HG03575 (cell line): ENCODE measurements around the gene GRIP1.

Experiments
- ATAC-seq: cut with Tn5 transposase; IDR thresholded peaks from one replicate; pipeline ENCODE4 v1.9.1; 2021; ENCODE audit not compliant: unreplicated experiment, insufficient number of reproducible peaks, low FRiP score; ENCODE audit errors: extremely low read depth

Gene GRIP1

GRCh38 chr12:66694666-66695613 is 16.1 kb upstream of the GRIP1 start:
- no peak for ATAC-seq

- peak; percentile 86 for ATAC-seq
Measured at GRCh38 chr12:66693901-66694513, 15.1 kb upstream of the GRIP1 start.

- no peak for ATAC-seq
Measured at GRCh38 chr12:66692986-66693385, 14.1 kb upstream of the GRIP1 start.

DNA sequence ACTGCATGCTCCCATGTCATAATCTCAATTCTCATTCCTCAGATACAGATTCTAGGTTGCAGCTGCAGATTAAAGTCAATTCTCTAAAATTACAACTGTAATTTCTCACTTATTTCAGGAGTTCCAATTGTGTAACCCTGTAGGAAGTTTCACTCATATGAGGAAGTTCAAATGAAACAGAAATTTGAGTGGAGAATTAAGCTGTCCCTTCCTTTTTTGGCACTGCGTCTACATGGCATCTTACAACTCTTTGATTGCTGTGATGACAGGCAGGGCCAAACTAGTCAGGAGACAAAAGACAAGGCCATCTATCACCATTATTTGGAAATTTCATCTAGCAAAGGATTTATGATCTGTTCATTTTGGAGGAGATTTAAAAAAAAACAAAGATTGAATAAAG is 13.3 kb upstream of the GRIP1 start:
- ATAC-seq, result no peak

DNA sequence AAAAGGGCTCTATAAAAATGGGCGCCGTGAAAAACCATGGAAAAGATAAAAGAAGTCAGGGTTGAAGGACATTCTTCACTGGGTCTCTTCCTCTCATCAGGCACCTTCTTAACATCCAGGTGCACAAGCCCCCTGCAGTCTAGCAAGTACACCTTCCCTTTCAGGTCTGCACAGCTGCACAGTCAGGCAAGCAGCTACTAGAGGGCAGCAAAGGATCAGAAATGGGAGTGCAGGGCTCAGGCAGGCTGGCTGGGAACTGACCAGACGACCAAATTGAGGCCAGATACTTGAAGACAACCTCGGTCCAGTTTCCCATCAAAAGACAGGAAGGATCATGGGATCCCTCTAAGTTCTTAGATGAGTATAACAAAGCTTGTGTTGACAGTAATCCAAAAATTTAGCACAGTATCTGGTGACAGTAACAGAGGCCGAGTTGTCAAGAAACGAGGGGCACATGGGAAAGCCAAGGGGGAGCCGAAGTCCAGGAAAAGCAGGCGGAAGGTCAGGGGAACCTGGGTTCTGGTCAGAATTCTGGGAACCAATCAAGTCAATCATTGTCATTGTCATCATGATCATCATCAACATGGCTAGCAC is 10.1 kb upstream of the GRIP1 start:
- ATAC-seq, result no peak

DNA sequence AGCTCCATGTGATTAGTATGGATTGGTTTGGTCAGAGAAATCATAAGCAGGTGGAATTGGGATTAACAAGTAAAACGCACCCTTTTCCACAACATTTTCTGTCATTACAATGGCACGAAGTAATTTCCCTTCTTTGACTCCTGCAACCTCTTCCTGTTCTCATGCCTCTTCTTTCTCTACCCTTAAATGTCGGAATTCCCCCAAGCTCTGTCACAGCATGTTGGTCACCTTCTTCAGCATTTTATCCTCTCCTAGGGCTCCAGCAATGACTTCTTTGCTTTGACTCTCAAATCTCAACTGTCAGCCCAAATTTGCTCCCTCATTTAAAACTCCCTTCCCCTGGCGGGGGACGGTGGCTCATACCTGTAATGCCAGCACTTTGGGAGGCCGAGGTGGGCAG is 5.3 kb upstream of the GRIP1 start:
- no peak for ATAC-seq

GRCh38 chr12:66683822-66684221 is 4.9 kb upstream of the GRIP1 start:
- no peak for ATAC-seq

GRCh38 chr12:66683073-66683472 is 4.2 kb upstream of the GRIP1 start:
- ATAC-seq, result no peak

DNA sequence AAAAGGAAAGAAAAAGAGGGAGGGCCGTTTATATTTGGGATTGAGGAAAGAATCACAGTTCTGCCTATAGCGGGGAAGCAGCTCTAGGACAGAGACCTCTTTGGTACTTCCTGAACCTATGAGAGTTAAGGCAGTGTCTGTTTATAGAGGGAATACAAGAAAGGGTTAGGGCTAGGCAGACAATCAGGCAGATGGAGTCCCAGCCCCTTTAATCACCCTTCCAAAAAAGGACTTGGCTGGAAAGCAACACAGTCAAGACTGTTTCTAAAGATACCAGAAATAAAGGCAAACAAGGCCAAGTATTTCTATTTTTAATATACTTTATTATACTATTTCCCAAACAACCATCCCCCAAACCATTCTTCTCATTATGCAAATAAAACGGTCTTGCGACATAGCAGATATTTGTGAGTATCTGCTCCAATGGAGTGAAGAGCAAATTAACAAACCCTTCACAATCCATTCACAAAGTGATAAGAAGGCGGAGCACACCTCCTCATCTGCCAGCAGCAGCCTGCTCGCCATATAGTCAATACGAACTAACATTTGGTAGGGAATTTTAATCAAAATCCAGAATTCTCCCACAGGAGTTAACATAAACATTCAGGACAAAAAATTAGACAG is 697 bp upstream of the GRIP1 start:
- no peak for ATAC-seq

- no peak for ATAC-seq
Measured at GRCh38 chr12:66676241-66676640, 2.6 kb downstream of the GRIP1 start.

DNA sequence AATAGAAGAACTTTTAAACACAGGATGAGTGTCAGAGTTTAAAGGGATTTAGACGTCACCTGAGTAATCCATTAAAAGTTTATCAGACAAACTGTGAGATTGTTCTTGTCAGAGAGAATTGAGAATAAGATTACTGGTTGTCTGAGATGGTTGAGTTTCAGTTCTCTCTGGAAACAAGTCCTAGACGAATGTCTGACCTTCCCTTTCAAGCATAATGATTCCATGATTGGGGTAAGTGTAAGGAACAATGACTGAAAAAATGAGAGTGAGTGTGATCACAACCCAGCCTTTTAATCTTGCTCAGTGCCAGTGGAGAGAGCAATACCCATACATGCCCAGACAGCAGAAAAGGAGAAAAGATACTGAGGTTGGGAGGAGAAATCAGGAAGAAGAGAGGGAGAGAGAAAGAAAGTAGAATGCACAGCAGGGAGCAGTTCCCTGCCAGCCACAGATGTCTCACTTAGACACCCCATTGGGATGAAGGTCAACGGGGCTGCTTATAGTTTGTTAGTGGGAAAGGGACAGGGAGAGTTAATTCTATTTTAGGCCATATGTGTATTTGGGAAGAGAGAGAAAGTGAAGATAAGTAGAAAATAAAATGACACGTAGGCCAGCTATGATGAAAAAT is 4.3 kb downstream of the GRIP1 start:
- ATAC-seq, result no peak

- no peak for ATAC-seq
Measured at GRCh38 chr12:66669541-66669940, 9.3 kb downstream of the GRIP1 start.

GRCh38 chr12:66668311-66668710 is 10.6 kb downstream of the GRIP1 start:
- ATAC-seq, result no peak

DNA sequence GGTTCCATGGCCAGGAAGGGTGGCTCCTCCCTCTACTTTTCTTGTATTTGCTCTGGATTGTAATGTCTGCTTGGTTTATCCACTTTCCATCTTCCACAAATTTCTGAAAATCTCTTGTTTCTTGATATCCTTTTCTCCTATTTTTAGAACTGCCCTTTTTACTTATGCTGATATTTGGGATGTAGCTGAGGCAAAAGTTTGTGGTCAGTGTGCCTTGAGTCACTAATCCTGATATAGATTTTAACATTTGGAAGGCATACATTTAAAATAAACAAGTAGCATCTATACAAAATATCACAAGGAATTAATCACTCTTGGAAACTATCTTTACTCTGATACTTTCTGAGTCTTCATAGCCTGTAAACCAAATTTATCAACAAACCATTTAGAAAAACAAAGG is 11.0 kb downstream of the GRIP1 start:
- ATAC-seq, result no peak

- ATAC-seq, result no peak
Measured at GRCh38 chr12:66666481-66666880, 12.4 kb downstream of the GRIP1 start.

- ATAC-seq, result no peak
Measured at GRCh38 chr12:66665435-66665985, 13.4 kb downstream of the GRIP1 start.

DNA sequence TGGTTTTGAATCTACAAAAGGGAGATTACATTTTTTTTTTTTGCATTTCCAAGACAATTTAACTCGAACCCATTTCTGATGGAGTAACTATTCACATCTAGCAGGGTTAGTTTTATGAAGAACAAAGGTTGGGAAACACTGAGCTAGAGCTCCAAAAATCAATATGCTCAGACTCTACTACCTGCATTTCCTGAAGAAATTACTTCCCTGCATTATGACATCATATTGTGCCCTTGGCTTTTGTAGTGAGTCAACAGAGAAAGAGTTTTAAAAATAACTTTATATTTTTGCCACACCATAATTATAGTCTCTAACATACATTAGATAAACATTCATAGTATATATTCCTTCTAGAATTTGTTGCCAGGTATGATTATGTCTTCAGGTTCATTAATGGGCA is 14.8 kb downstream of the GRIP1 start:
- ATAC-seq, result no peak

- no peak for ATAC-seq
Measured at GRCh38 chr12:66663611-66664010, 15.3 kb downstream of the GRIP1 start.

DNA sequence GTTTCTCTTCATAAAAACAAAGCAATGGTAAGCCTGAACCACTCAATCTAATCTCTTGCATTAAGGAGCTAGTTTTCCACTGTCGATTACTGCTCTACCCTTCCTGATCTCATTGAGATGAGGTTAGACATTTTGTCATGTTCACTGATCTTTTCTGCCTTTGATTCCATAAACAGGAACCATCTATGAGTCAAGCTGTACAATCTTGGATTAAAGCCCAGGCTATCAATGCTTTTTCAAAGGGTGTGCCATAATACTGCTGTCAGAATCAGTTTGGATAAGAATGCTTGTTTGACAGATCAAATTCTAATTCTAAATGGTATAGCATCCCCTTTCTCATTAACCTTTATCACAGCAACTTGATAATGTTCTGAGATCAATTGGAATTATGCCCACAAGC is 16.1 kb downstream of the GRIP1 start:
- no peak for ATAC-seq
